Thymus (tissue), 11 donors: ENCODE measurements around the gene POLD1. TPM values are rescaled to one million over a fixed set of nuclear protein-coding genes. Genes with fewer than 3 reads are reported as not detected.
A peak's percentile ranks its signal among the peaks of the same experiment; 100 is the strongest.
"Not testable (repeated sequence)": the region's sequence is repeated elsewhere in the genome, so short reads cannot be mapped to it uniquely, and the experiment has no call there.

Source experiments
- DNase-seq, 9 donors: peaks; one replicate each; pipeline ENCODE4 v3.0.0-alpha.2; 2013; ENCODE audit warnings: low spot score in 9 of 9, low read depth in 6 of 9, missing footprints in 1 of 9
- H3K27ac ChIP-seq, 2 donors: one replicate each; pipeline ENCODE4 v1.5.1; 2013; ENCODE audit warnings: control low read depth in 1 of 2, low read depth in 1 of 2, low read length in 1 of 2, mild to moderate bottlenecking in 1 of 2, moderate library complexity in 1 of 2
- H3K27me3 ChIP-seq, 2 donors: one replicate each; pipeline ENCODE4 v1.5.1; 2013; ENCODE audit warnings: low read length in 1 of 2; ENCODE audit not compliant: control insufficient read depth in 2 of 2, insufficient read depth in 1 of 2
- H3K36me3 ChIP-seq, 2 donors: one replicate each; pipeline ENCODE4 v1.5.1; 2013; ENCODE audit warnings: low read length in 1 of 2, mild to moderate bottlenecking in 1 of 2, moderate library complexity in 1 of 2; ENCODE audit not compliant: control insufficient read depth in 2 of 2, insufficient read depth in 2 of 2
- H3K4me1 ChIP-seq, 2 donors: one replicate each; pipeline ENCODE4 v1.5.1; 2013; ENCODE audit warnings: low read length in 2 of 2; ENCODE audit not compliant: control insufficient read depth in 2 of 2, insufficient read depth in 2 of 2
- H3K4me3 ChIP-seq, 2 donors: one replicate each; pipeline ENCODE4 v1.5.1; 2013; ENCODE audit warnings: low read length in 2 of 2, control low read depth in 1 of 2, mild to moderate bottlenecking in 1 of 2
- H3K9me3 ChIP-seq, 2 donors: one replicate each; pipeline ENCODE4 v1.5.1; 2013; ENCODE audit warnings: low read length in 1 of 2, mild to moderate bottlenecking in 1 of 2; ENCODE audit not compliant: control insufficient read depth in 2 of 2, insufficient read depth in 1 of 2
- WGBS: extraction: QIAGEN DNeasy Blood & Tissue Kit; methylation state at CpG from one replicate; pipeline ENCODE4 v1.1.7; 2013; 5-methylcytosine and 5-hydroxymethylcytosine counted together
- polyA plus RNA-seq: library from polyadenylated mRNA; stranded (reverse); fragments of 200-250 nt; gene quantifications from one replicate; pipeline ENCODE4 v1.2.3, GENCODE V29; 2013
- total RNA-seq: library from RNA; stranded (reverse); fragments of 120-200 nt; gene quantifications from one replicate; pipeline ENCODE4 v1.2.4, GENCODE V29; 2013
- donor health status: healthy.

The POLD1 gene
- total and polyA plus RNA-seq, 2 donors = 39.5 to 61.8 TPM

- Histone ChIP-seq H3K4me3 (peak overlapping the region; percentile 55 to 68), H3K4me1 (peaks cover 9 to 16% of the 10 kb centered on the region in 2 donors), H3K36me3 (peaks cover 36 to 44% of the 10 kb centered on the region in 2 donors), H3K27ac (peak overlapping the region in 1 of 2 donors; percentile 84), H3K9me3 (no peaks in the 10 kb centered on the region), H3K27me3 (no peaks in the 10 kb centered on the region)
- DNase-seq = no peak
- 28% methylated on average over 26 of the region's 26 CpGs for WGBS
Measured at GRCh38 chr19:50384685-50385535, 763 bp downstream of the POLD1 start.

- Histone ChIP-seq H3K4me1 (peaks cover 9 to 16% of the 10 kb centered on the region in 2 donors), H3K36me3 (peaks cover 17 to 25% of the 10 kb centered on the region in 2 donors), H3K27me3 (no peaks in the 10 kb centered on the region), H3K27ac (no peak overlapping the region), H3K9me3 (no peaks in the 10 kb centered on the region), H3K4me3 (no peak overlapping the region)
- no peak for DNase-seq
- 94% methylated on average over 21 of the region's 21 CpGs for WGBS
Measured at GRCh38 chr19:50387176-50387867, 3.2 kb downstream of the POLD1 start.

GRCh38 chr19:50387868-50388245 lies 3.7 kb downstream of the POLD1 start:
- 98% methylated on average over 8 of the region's 8 CpGs for WGBS
- no peak overlapping the region for H3K27ac ChIP-seq

GRCh38 chr19:50390295-50390694 lies 6.1 kb downstream of the POLD1 start:
- H3K9me3 ChIP-seq, H3K4me3 ChIP-seq, H3K27me3 ChIP-seq, H3K4me1 ChIP-seq, H3K27ac ChIP-seq, DNase-seq: not testable (repeated sequence)
- over 99% methylated on average over 3 of the region's 3 CpGs for WGBS
- H3K36me3 ChIP-seq = peaks cover 16 to 21% of the 10 kb centered on the region in 2 donors

More at GRCh38 chr19:50387868-50388245, 3.7 kb downstream of the POLD1 start:
- Histone ChIP-seq H3K9me3 (no peaks in the 10 kb centered on the region), H3K36me3 (peaks cover 12 to 19% of the 10 kb centered on the region in 2 donors), H3K4me3 (no peak overlapping the region), H3K27me3 (no peaks in the 10 kb centered on the region), H3K4me1 (peaks cover 9 to 16% of the 10 kb centered on the region in 2 donors)
- DNase-seq = no peak

GRCh38 chr19:50390952-50391351 lies 6.8 kb downstream of the POLD1 start:
- H3K9me3 ChIP-seq, H3K27ac ChIP-seq, H3K4me1 ChIP-seq, H3K4me3 ChIP-seq, H3K27me3 ChIP-seq, DNase-seq: not testable (repeated sequence)
- peaks cover 16 to 21% of the 10 kb centered on the region in 2 donors for H3K36me3 ChIP-seq
- 97% methylated on average over 22 of the region's 23 CpGs for WGBS

- no peaks in the 10 kb centered on the region for H3K27me3 ChIP-seq
- 95% methylated on average over 5 of the region's 5 CpGs for WGBS
- no peak overlapping the region for H3K4me3 ChIP-seq
Measured at GRCh38 chr19:50392759-50393158, 8.6 kb downstream of the POLD1 start.

GRCh38 chr19:50393589-50393988 lies 9.4 kb downstream of the POLD1 start:
- Histone ChIP-seq H3K4me1 (no peaks in the 10 kb centered on the region), H3K27ac (no peak overlapping the region), H3K27me3 (no peaks in the 10 kb centered on the region), H3K36me3 (peaks cover 7 to 11% of the 10 kb centered on the region in 2 donors), H3K4me3 (no peak overlapping the region), H3K9me3 (no peaks in the 10 kb centered on the region)
- DNase-seq = no peak
- WGBS = 100% methylated on average over 4 of the region's 4 CpGs

More at GRCh38 chr19:50392759-50393158, 8.6 kb downstream of the POLD1 start:
- Histone ChIP-seq H3K9me3 (no peaks in the 10 kb centered on the region), H3K4me1 (no peaks in the 10 kb centered on the region), H3K27ac (no peak overlapping the region), H3K36me3 (peaks cover 8 to 11% of the 10 kb centered on the region in 2 donors)
- DNase-seq = no peak

- Histone ChIP-seq H3K27me3 (no peaks in the 10 kb centered on the region), H3K36me3 (peaks cover 6 to 13% of the 10 kb centered on the region in 2 donors), H3K9me3 (no peaks in the 10 kb centered on the region), H3K4me3 (no peak overlapping the region), H3K27ac (no peak overlapping the region), H3K4me1 (no peaks in the 10 kb centered on the region)
- no peak for DNase-seq
- WGBS = 97% methylated on average over 9 of the region's 9 CpGs
Measured at GRCh38 chr19:50394017-50394416, 9.9 kb downstream of the POLD1 start.
